Endothelial cell of umbilical vein (primary cell): ENCODE data around the gene FAM219A. TPM values are rescaled to one million over a fixed set of nuclear protein-coding genes. Genes with fewer than 3 reads are reported as not detected.

ENCODE experiments used
- BruUV-seq: library from RNA; stranded (reverse); fragments of 400-500 nt; replicated peaks from 2 replicates; lab custom pipeline; 2021; lab: Mats Ljungman, UMichigan
- CTCF ChIA-PET: fragments of 300-600, 350-600 bp; sonication (Branson Sonifier 250); formaldehyde crosslinking; loops from one replicate; lab custom pipeline; 2021; ENCODE audit warnings: antibody characterized with exemption, inconsistent platforms; lab: Charles Lee
- POLR2A ChIA-PET: fragments of 300-600, 350-600 bp; sonication (Branson Sonifier 250); formaldehyde crosslinking; loops from one replicate; lab custom pipeline; 2021; ENCODE audit warnings: antibody characterized with exemption, inconsistent platforms; lab: Charles Lee
- DNase-seq: peaks from one replicate; pipeline ENCODE4 v3.0.0-alpha.2; 2011; ENCODE audit warnings: low read depth, low spot score
- FAIRE-seq: peaks from 2 replicates; lab custom pipeline; 2011; peaks lifted over from hg19 to GRCh38; lab: Jason Lieb, UNC
- H2AFZ ChIP-seq: 2 replicates; pipeline ENCODE4 v1.6.0; 2012; ENCODE audit warnings: low read depth, low read length, control low read depth, inconsistent platforms
- H3K27ac ChIP-seq: 2 replicates; pipeline ENCODE4 v1.5.1; 2011; ENCODE audit warnings: low read depth, mild to moderate bottlenecking, control low read depth, low read length, moderate library complexity; ENCODE audit not compliant: insufficient read depth
- H3K27me3 ChIP-seq, 2 experiments: 2 replicates each; pipeline versions ENCODE4 v1.6.0 to v1.6.1; 2011; ENCODE audit warnings: low read length in 2 of 2, mixed read lengths in 1 of 2; ENCODE audit not compliant: control insufficient read depth in 2 of 2, insufficient read depth in 2 of 2
- H3K36me3 ChIP-seq, 2 experiments: 2 replicates in 1 of 2; 3 replicates in 1 of 2; pipeline ENCODE4 v1.5.1; 2011; ENCODE audit warnings: low read length in 2 of 2, mild to moderate bottlenecking in 1 of 2, moderate library complexity in 1 of 2; ENCODE audit not compliant: control insufficient read depth in 2 of 2, insufficient read depth in 2 of 2; ENCODE audit errors: extremely low read depth in 1 of 2
- H3K4me1 ChIP-seq: 3 replicates; pipeline ENCODE4 v1.5.1; 2011; ENCODE audit warnings: mild to moderate bottlenecking, low read length; ENCODE audit not compliant: control insufficient read depth, insufficient read depth; ENCODE audit errors: extremely low read depth
- H3K4me2 ChIP-seq: 2 replicates; pipeline ENCODE4 v1.6.1; 2011; ENCODE audit warnings: low read length, control low read depth, mixed read lengths; ENCODE audit not compliant: insufficient read depth
- H3K4me3 ChIP-seq, 3 experiments: fragments of 200-600 bp in 1 of 3; sonication (generic), shearing (Covaris generic) in 1 of 3; replicated peaks in 1 of 3; 2 replicates each; pipeline ENCODE4 v1.5.1; 2011 to 2016; ENCODE audit warnings: control low read depth in 3 of 3, low read length in 3 of 3, mild to moderate bottlenecking in 2 of 3, inconsistent platforms in 1 of 3, low read depth in 1 of 3, moderate library complexity in 1 of 3; ENCODE audit not compliant: insufficient read depth in 1 of 3
- H3K79me2 ChIP-seq: 2 replicates; pipeline ENCODE4 v1.6.0; 2012; ENCODE audit warnings: low read length, inconsistent platforms; ENCODE audit not compliant: control insufficient read depth, insufficient read depth
- H3K9ac ChIP-seq: replicated peaks from 2 replicates; pipeline ENCODE3; 2011; ENCODE audit warnings: low read length, control low read depth; ENCODE audit not compliant: insufficient read depth; ENCODE audit errors: extremely low read depth
- H3K9me1 ChIP-seq: replicated peaks from 3 replicates; pipeline ENCODE4 v1.6.0; 2011; ENCODE audit warnings: mild to moderate bottlenecking, low read length; ENCODE audit not compliant: control insufficient read depth, insufficient read depth; ENCODE audit errors: extremely low read depth
- H3K9me3 ChIP-seq: replicated peaks from 2 replicates; pipeline ENCODE4 v1.5.1; 2012; ENCODE audit warnings: low read length, inconsistent platforms; ENCODE audit not compliant: control insufficient read depth, insufficient read depth
- H4K20me1 ChIP-seq: replicated peaks from 2 replicates; pipeline ENCODE3; 2011; ENCODE audit warnings: mild to moderate bottlenecking, low read length; ENCODE audit not compliant: control insufficient read depth, insufficient read depth; ENCODE audit errors: extremely low read depth
- CTCF ChIP-seq, 2 donors: IDR thresholded peaks; 1 replicate in 1 of 2; 2 replicates in 1 of 2; pipeline ENCODE4 v1.5.1; 2011; ENCODE audit warnings: low read length in 2 of 2, mild to moderate bottlenecking in 2 of 2, moderate library complexity in 2 of 2, control low read depth in 1 of 2, inconsistent platforms in 1 of 2, low read depth in 1 of 2; ENCODE audit not compliant: insufficient read depth in 1 of 2; ENCODE audit errors: extremely low read depth in 1 of 2
- EZH2 ChIP-seq: IDR thresholded peaks from 2 replicates; pipeline ENCODE4 v1.6.1; 2012; ENCODE audit warnings: borderline replicate concordance, low read depth, mild to moderate bottlenecking, moderate library complexity, low read length, inconsistent platforms; ENCODE audit not compliant: severe bottlenecking
- FOS ChIP-seq: IDR thresholded peaks from 2 replicates; pipeline ENCODE4 v1.6.1; 2011; ENCODE audit warnings: mild to moderate bottlenecking, low read length, moderate library complexity, borderline replicate concordance; ENCODE audit not compliant: insufficient read depth
- GATA2 ChIP-seq: IDR thresholded peaks from 2 replicates; pipeline ENCODE4 v1.7.0; 2011; ENCODE audit warnings: low read depth, mild to moderate bottlenecking, moderate library complexity, mixed read lengths, low read length; ENCODE audit not compliant: insufficient read length, insufficient read depth
- JUN ChIP-seq: IDR thresholded peaks from 2 replicates; pipeline ENCODE4 v1.6.1; 2011; ENCODE audit warnings: borderline replicate concordance, low read depth; ENCODE audit not compliant: insufficient read length, insufficient read depth
- MYC ChIP-seq: IDR thresholded peaks from one replicate; pipeline ENCODE4 v1.6.1; 2011; ENCODE audit warnings: mild to moderate bottlenecking, low read depth, low read length
- POLR2A ChIP-seq: IDR thresholded peaks from 2 replicates; pipeline ENCODE4 v1.6.1; 2012; ENCODE audit warnings: low read depth, mild to moderate bottlenecking, control low read depth, low read length
- POLR2AphosphoS5 ChIP-seq: IDR thresholded peaks from 2 replicates; pipeline ENCODE4 v1.6.1; 2012; ENCODE audit warnings: low read depth, mild to moderate bottlenecking, control low read depth, low read length, moderate library complexity; ENCODE audit not compliant: insufficient read depth
- dilution Hi-C: fragments of 300-500 bp; cut with MboI; formaldehyde crosslinking; loops from one replicate; pipeline ENCODE4 v1.15.0; 2019; ENCODE audit warnings: low sequenced_read_pairs; ENCODE audit not compliant: extremely low pct_ligation_motif_present
- intact Hi-C: fragments of 100-400 bp; cut with micrococcal nuclease; formaldehyde crosslinking; loops from one replicate; pipeline ENCODE4 v1.10.0; 2022
- polyA plus RNA-seq, 4 experiments: library from polyadenylated mRNA; depleted of rRNA in 3 of 4; stranded (reverse) in 3 of 4; unstranded in 1 of 4; fragments of >200 nt; gene quantifications; 2 replicates each; pipeline versions ENCODE4 v1.2.1 to v1.2.3, GENCODE V29; 2011 to 2012; ENCODE audit warnings: missing spikeins in 1 of 4
- total RNA-seq: library from RNA; stranded (reverse); gene quantifications from 2 replicates; pipeline ENCODE4 v1.2.3, GENCODE V29; 2021
- TF ChIP-seq, protein P1 (sequence below): IDR thresholded peaks from 2 replicates; pipeline ENCODE4 v1.6.1; 2011; ENCODE audit not compliant: insufficient read depth, insufficient read length

The FAM219A gene
- total and polyA plus RNA-seq, 2 donors (not counting 3 experiments of a cell fraction or from before 2014, with no cell fraction given): 18.1 to 35.7 TPM

- BruUV-seq: TSS peak; percentile 44
- no peaks in the 10 kb centered on the region for H3K9me1 ChIP-seq
- H2AFZ ChIP-seq: peak overlapping the region; percentile 86
- H3K27me3 ChIP-seq: peaks cover under 1 to 6% of the 10 kb centered on the region in 2 experiments
- CTCF ChIA-PET: interaction anchor here (1.0 to 6.3 kb wide), 6 partner anchors 11 to 91 kb away, joined by 3 to 37 read pairs (median 7); no protein-coding TSS in a partner anchor
- dilution Hi-C loops (no loop called here), intact Hi-C loops (loop anchor here (2.0 to 5.0 kb wide), 2 partner anchors 16 to 156 kb away; partner anchors contain the start of gene RPP25L)
- peaks cover 3% of the 10 kb centered on the region for H4K20me1 ChIP-seq
- peaks cover 46% of the 10 kb centered on the region for H3K79me2 ChIP-seq
- H3K4me2 ChIP-seq: peak overlapping the region; percentile 61
- no peaks in the 10 kb centered on the region for H3K9me3 ChIP-seq
- no peak for TF ChIP-seq CTCF (IDR thresholded peaks at IDR 0.05; ENCODE audit: extremely low read depth in 1 of 2, insufficient read depth in 1 of 2, low read depth in 1 of 2, low read length in 2 of 2)
- TF ChIP-seq, protein P1, sequence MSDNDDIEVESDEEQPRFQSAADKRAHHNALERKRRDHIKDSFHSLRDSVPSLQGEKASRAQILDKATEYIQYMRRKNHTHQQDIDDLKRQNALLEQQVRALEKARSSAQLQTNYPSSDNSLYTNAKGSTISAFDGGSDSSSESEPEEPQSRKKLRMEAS: no peak
- TF ChIP-seq POLR2AphosphoS5: no peak
- TF ChIP-seq FOS: no peak
- TF ChIP-seq GATA2: no peak
- no peak for TF ChIP-seq POLR2A
- no peak for TF ChIP-seq MYC
- no peak for TF ChIP-seq EZH2
- TF ChIP-seq JUN: no peak
- H3K27ac ChIP-seq: peak overlapping the region; percentile 74
- H3K4me3 ChIP-seq: peak overlapping the region in 2 of 3 experiments; percentile 67 to 70
- no peak for DNase-seq
- H3K36me3 ChIP-seq: no peaks in the 10 kb centered on the region
- POLR2A ChIA-PET: no interaction called here
- peak overlapping the region; percentile 89 for H3K9ac ChIP-seq
- no peak for FAIRE-seq
- peaks cover 16% of the 10 kb centered on the region for H3K4me1 ChIP-seq
Observed at GRCh38 chr9:34456746-34457145, 1.6 kb downstream of the FAM219A start.
